Measurements from ENCODE around the gene ACO2. TPM values are rescaled to one million over a fixed set of nuclear protein-coding genes. Genes with fewer than 3 reads are reported as not detected.
"Not testable (repeated sequence)": the region's sequence is repeated elsewhere in the genome, so short reads cannot be mapped to it uniquely, and the experiment has no call there.

ACO2 gene
- total RNA-seq, 2 experiments from 2014 or later = 61.5 to 107 TPM

GRCh38 chr22:41571786-41572185 is 102.9 kb downstream of the ACO2 start:
- Histone ChIP-seq H2AFZ (ENCODE audit: low read length) (no peak overlapping the region), H3K79me2 (ENCODE audit: insufficient read depth, low read depth, low read length) (no peaks in the 10 kb centered on the region), H4K20me1 (ENCODE audit: insufficient read depth, low read length) (no peaks in the 10 kb centered on the region), H3K4me3 (ENCODE audit: low read depth, low read length, poor library complexity, severe bottlenecking) (no peak overlapping the region), H3K4me1 (ENCODE audit: insufficient read depth, low read length, poor library complexity, severe bottlenecking) (no peaks in the 10 kb centered on the region), H3K27ac (ENCODE audit: low read depth, low read length, poor library complexity, severe bottlenecking) (no peak overlapping the region), H3K4me2 (ENCODE audit: low read length) (no peak overlapping the region), H3K9me3 (ENCODE audit: low read length) (no peaks in the 10 kb centered on the region), H3K36me3 (ENCODE audit: insufficient read depth, low read length) (peaks cover 2% of the 10 kb centered on the region; the same call in 1 of the 2 replicates), H3K9me2 (ENCODE audit: insufficient read depth, low read length) (no peaks in the 10 kb centered on the region)
- BruUV-seq (replicated peaks) = no TSS peak
- TF ChIP-seq EZH2phosphoT487 (IDR thresholded peaks at IDR 0.05; ENCODE audit: borderline replicate concordance, low read depth, low read length) (no peak), CTCF (conservative IDR thresholded peaks at IDR 0.05; ENCODE audit: low read length) (no peak)
- DNase-seq (ENCODE audit: low spot score) = no peak
- POLR2A ChIA-PET = no interaction called here
- intact Hi-C loops (cut with micrococcal nuclease; ENCODE audit: unreplicated experiment) = no loop called here
- CTCF ChIA-PET (ENCODE audit: unreplicated experiment) = no interaction called here

- H3K9me3 ChIP-seq (ENCODE audit: low read length); H3K79me2 ChIP-seq (ENCODE audit: insufficient read depth, low read depth, low read length); BruUV-seq (replicated peaks); H3K4me3 ChIP-seq (ENCODE audit: low read depth, low read length, poor library complexity, severe bottlenecking); H3K9me2 ChIP-seq (ENCODE audit: insufficient read depth, low read length); DNase-seq (ENCODE audit: low spot score); H3K36me3 ChIP-seq (ENCODE audit: insufficient read depth, low read length); CTCF ChIA-PET (ENCODE audit: unreplicated experiment); intact Hi-C loops (cut with micrococcal nuclease; ENCODE audit: unreplicated experiment); H3K4me1 ChIP-seq (ENCODE audit: insufficient read depth, low read length, poor library complexity, severe bottlenecking); H3K4me2 ChIP-seq (ENCODE audit: low read length); H3K27ac ChIP-seq (ENCODE audit: low read depth, low read length, poor library complexity, severe bottlenecking); H2AFZ ChIP-seq (ENCODE audit: low read length); H4K20me1 ChIP-seq (ENCODE audit: insufficient read depth, low read length): not testable (repeated sequence)
- POLR2A ChIA-PET = interaction anchor here (0.7 kb wide), 1 partner anchor 94 kb away, joined by 4 read pairs; no protein-coding TSS in a partner anchor
These were observed 103.4 kb downstream of the ACO2 start for GRCh38 chr22:41572305-41572704.

GRCh38 chr22:41573677-41574076 is 104.8 kb downstream of the ACO2 start:
- POLR2A ChIA-PET = no interaction called here
- TF ChIP-seq CTCF (conservative IDR thresholded peaks at IDR 0.05; ENCODE audit: low read length) (no peak), EZH2phosphoT487 (IDR thresholded peaks at IDR 0.05; ENCODE audit: borderline replicate concordance, low read depth, low read length) (no peak)

More at GRCh38 chr22:41573677-41574076, 104.8 kb downstream of the ACO2 start:
- no peak overlapping the region for H3K4me2 ChIP-seq (ENCODE audit: low read length)
- H3K27ac ChIP-seq (ENCODE audit: low read depth, low read length, poor library complexity, severe bottlenecking) = no peak overlapping the region
- CTCF ChIA-PET (ENCODE audit: unreplicated experiment) = no interaction called here
- peaks cover 4% of the 10 kb centered on the region; the same call in 1 of the 2 replicates for H3K36me3 ChIP-seq (ENCODE audit: insufficient read depth, low read length)
- BruUV-seq (replicated peaks) = no TSS peak
- H3K9me2 ChIP-seq (ENCODE audit: insufficient read depth, low read length) = no peaks in the 10 kb centered on the region
- H3K4me3 ChIP-seq (ENCODE audit: low read depth, low read length, poor library complexity, severe bottlenecking) = no peak overlapping the region
- intact Hi-C loops (cut with micrococcal nuclease; ENCODE audit: unreplicated experiment) = no loop called here
- H2AFZ ChIP-seq (ENCODE audit: low read length) = no peak overlapping the region
- no peaks in the 10 kb centered on the region for H3K9me3 ChIP-seq (ENCODE audit: low read length)
- no peak for DNase-seq (ENCODE audit: low spot score)
- H3K4me1 ChIP-seq (ENCODE audit: insufficient read depth, low read length, poor library complexity, severe bottlenecking) = no peaks in the 10 kb centered on the region
- H4K20me1 ChIP-seq (ENCODE audit: insufficient read depth, low read length) = no peaks in the 10 kb centered on the region
- H3K79me2 ChIP-seq (ENCODE audit: insufficient read depth, low read depth, low read length) = no peaks in the 10 kb centered on the region

Data from OCI-LY7 (cell line).